ENCODE data around the gene SOX6.

SOX6 gene

DNA sequence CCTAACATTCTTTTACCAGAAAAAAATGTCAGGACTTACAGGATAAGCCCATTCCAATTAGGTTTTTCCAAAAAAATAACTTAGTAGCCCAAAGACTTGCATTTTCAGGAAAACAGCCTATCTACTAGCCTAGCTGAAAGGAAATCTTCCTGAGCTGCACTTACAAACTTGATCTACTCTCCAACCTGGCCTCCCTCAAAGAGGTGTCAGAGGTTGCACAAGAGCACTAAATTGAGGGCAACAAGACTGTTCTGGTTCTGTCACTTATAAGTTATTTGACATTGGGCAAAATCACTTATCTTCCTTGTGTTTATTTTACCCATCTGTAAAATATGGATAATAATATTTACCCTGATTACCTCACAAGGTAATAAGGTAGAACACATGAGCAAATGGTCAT lies 7.9 kb upstream of the SOX6 start:
- no peak for DNase-seq (ENCODE audit: low read depth)

GRCh38 chr11:16363706-16364105 lies 7.4 kb upstream of the SOX6 start:
- no peak for DNase-seq (ENCODE audit: low read depth)

- no peak for DNase-seq (ENCODE audit: low read depth)
Measured at GRCh38 chr11:16361108-16361865, 4.9 kb upstream of the SOX6 start.

DNA sequence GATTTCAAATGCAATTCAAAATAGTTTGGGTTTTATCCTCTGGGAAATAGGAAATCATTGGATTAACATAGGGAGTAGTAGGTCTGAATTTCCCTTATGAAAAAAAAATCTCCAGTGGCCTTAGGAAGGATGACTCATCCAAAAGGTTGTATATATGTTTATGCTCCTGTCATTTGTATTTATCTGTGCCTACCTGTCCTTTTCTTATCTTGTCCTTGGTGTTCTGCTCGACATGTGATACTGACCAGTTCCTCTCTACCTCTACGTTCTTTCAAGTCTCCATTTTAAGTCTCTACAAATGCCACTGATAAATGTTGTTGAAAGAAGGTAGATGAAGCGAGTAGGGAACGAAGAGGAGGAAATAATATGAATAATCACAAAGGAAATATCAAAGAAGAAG lies 3.0 kb upstream of the SOX6 start:
- no peak for DNase-seq (ENCODE audit: low read depth)

DNA sequence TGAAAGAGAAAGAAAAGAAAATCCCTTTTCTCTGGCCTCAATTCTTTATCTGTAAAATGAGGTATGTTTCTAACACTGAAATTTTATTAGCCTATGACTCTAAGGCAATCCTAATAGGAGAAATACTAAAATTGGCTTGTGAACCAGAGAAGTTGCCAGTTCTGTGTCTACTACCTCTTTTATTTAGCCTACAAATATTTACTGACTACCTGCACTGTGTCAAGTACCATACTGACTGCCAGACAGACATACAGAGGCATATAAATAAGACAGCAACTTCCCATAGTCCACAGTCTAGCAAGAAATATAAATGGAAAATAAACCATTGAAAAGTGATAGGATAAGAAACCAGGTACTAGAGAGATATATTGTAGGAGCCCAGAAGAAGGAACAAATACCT lies 2.4 kb upstream of the SOX6 start:
- no peak for DNase-seq (ENCODE audit: low read depth)

GRCh38 chr11:16357775-16358174 lies 1.4 kb upstream of the SOX6 start:
- DNase-seq (ENCODE audit: low read depth), result no peak

- peak; percentile 76 for DNase-seq (ENCODE audit: low read depth)
Measured at GRCh38 chr11:16356761-16357393, 531 bp upstream of the SOX6 start.

GRCh38 chr11:16352707-16353106 lies 3.6 kb downstream of the SOX6 start:
- DNase-seq (ENCODE audit: low read depth), result no peak

- no peak for DNase-seq (ENCODE audit: low read depth)
Measured at GRCh38 chr11:16350125-16350524, 6.2 kb downstream of the SOX6 start.

- DNase-seq (ENCODE audit: low read depth), result peak; percentile 18
Measured at GRCh38 chr11:16347928-16348685, 8.2 kb downstream of the SOX6 start.

- no peak for DNase-seq (ENCODE audit: low read depth)
Measured at GRCh38 chr11:16346975-16347374, 9.4 kb downstream of the SOX6 start.

DNA sequence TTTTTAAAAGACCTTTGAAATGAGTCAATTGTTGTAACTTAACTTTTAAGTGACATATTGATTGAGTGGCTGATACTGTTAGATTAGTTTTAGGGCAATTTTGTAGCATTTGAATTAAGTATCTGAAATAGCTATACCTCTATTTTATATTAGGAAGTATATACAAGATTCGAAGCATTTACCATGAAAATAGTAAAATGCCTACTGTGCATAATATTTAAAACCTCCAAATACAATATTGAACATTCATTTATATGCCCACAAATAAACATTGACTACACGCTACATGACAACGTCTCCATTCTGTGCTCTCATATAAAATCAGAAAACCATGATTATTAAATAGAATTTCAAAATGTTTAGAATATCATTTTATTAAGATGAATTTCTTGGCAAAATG lies 14.5 kb downstream of the SOX6 start:
- DNase-seq (ENCODE audit: low read depth), result no peak

DNA sequence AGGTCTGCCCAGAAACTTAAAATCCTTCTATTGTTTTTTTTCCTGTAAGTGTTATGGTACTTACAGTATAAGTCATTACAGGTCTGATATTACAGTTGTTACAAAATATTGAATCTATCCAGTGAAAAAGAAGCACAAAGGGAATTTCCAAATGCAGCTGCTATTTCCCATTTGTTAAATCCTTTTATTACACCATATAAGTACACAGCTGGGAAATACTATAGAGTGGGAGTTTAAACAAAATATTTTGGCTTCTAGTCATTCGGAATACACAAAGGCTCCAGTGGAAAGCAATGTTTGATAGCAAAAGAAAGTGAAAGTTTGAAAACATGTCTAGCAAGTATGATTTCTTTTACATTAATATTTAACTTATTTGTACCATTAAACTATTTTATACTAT lies 18.0 kb downstream of the SOX6 start:
- no peak for DNase-seq (ENCODE audit: low read depth)

DNA sequence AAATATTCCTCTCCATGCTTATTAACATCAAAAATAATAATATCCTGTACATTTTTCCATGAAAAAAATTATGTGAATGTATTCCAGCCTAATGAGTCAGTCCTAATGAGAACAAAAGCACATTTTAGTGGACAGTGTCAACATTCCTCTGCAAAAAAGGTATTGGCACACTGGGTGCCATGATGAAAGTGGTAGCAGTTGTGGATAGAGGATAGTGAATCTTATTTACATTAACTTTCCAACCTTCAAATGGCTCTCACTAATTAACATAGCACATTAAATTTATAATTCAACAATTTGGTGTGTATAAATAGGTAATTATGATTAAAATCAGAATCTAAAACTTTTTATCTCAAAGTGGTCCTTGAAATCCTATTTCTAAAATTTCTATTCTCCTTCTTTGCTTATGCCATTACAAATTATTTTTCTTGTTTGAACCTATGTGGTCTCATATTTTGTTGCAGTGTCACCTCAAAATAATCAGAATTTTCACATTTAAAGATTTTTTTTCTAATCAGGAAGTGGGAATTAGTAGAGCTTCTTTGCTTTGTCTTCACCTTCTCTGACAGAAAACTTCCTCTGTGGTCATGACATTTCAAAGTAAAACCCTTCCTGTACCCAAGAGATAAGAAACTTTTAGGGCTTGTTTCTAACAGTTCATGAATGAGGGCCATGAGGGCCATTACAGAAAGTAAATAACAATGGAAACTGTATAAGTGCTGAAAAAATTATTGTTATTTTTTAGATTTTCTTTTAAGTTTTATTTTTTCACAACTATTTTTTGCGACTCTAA lies 18.7 kb downstream of the SOX6 start:
- DNase-seq (ENCODE audit: low read depth), result no peak

- DNase-seq (ENCODE audit: low read depth), result no peak
Measured at GRCh38 chr11:16336721-16337120, 19.6 kb downstream of the SOX6 start.

DNA sequence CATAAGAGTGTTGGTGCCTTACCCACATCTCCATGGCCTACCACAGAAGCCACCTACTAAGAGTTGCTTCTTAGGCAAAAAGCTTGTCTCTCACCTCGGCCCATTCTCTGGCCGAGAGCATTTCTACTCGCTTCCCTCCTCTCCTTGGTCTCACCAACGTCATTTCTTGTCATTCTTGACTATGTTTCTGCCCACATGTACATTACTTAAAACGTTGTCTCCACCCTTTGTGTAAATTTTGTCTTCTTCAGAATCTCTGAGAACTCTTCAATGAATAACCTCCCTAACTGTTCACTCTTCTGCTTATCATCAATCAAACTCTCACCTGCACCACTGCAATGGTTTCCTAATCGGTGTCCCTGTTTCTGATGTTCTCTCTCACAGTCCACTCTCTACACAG lies 20.1 kb downstream of the SOX6 start:
- no peak for DNase-seq (ENCODE audit: low read depth)

- no peak for DNase-seq (ENCODE audit: low read depth)
Measured at GRCh38 chr11:16335236-16335962, 20.9 kb downstream of the SOX6 start.

GRCh38 chr11:16326679-16327297 lies 29.6 kb downstream of the SOX6 start:
- DNase-seq (ENCODE audit: low read depth), result no peak

GRCh38 chr11:16322190-16322589 lies 34.2 kb downstream of the SOX6 start:
- DNase-seq (ENCODE audit: low read depth), result no peak

DNA sequence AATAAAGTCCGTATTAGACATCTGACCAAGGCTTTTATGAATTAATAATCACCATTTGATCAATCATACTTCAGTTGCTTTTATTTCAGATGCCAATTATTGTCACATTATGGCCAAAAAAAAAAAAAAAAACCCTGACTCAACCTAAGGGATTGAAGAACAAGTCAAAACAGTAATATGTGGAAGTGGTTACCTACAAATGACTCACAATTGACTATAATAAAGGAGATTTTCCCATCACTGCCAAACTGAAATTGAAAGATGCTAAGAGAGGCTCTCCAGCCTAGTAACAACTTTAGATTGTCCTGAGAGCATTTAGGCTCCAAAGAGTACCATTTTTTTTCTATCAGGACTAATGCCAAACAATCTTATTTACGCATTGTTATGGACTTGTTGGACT lies 35.2 kb downstream of the SOX6 start:
- DNase-seq (ENCODE audit: low read depth), result no peak

GRCh38 chr11:16318320-16318719 lies 38.0 kb downstream of the SOX6 start:
- DNase-seq (ENCODE audit: low read depth), result no peak

All from stromal cell of bone marrow (primary cell).